Measurements from ENCODE around the gene EAF1. TPM values are rescaled to one million over a fixed set of nuclear protein-coding genes. Genes with fewer than 3 reads are reported as not detected.
"Not testable (repeated sequence)": the region's sequence is repeated elsewhere in the genome, so short reads cannot be mapped to it uniquely, and the experiment has no call there.

Gene EAF1
- total and polyA plus RNA-seq, 12 donors: 2.6 to 30.6 (median 20.3) TPM

- Histone ChIP-seq H3K9me3 (replicated peaks in 1 of 3) (no peaks in the 10 kb centered on the region), H3K27me3 (no peaks in the 10 kb centered on the region), H3K27ac (no peak overlapping the region), H3K36me3 (replicated peaks in 1 of 2) (peaks cover 0 to 5% of the 10 kb centered on the region in 2 donors), H3K4me3 (no peak overlapping the region), H3K4me1 (replicated peaks in 1 of 2) (peaks cover 0 to 7% of the 10 kb centered on the region in 2 donors)
- WGBS, 4 donors: 33 to 38% (median 35%) methylated on average over 3 of the region's 3 CpGs
- intact Hi-C loops (cut with DNase I): loop anchor here in 1 of 2 donors (10.0 kb wide), 2 partner anchors 201 to 301 kb away; partner anchors contain the start of gene CAPN7
- TF ChIP-seq CTCF (IDR thresholded peaks at IDR 0.05): peak; percentile 59 to 75 (median 68)
- TF ChIP-seq POLR2A (IDR thresholded peaks at IDR 0.05): no peak
- peak in 1 of 7 donors; percentile 51 for DNase-seq
Measured at GRCh38 chr3:15405448-15406050, 21.8 kb upstream of the EAF1 start.

DNA sequence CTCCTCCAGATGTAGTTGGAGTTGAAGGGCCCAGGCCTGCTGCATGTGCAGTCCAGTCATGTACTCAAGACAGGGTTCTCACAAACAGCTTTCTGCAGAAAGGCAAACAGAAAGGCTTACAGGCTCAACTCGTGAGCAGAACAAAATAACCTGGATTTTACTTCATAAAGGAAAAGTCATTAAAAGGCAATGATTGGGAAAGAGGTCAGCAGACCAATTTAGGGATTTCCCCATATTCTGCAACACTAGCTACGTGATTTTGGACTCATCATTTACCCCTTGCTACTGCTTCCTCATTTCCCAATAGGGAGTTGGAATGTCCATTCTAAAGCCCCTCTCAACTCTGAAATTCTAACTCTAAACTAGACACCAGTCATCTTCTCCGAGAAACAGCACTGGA lies 18.2 kb upstream of the EAF1 start:
- Histone ChIP-seq H3K9me3 (replicated peaks in 1 of 3) (no peaks in the 10 kb centered on the region), H3K4me3 (no peak overlapping the region), H3K4me1 (replicated peaks in 1 of 2) (peaks cover 0 to 7% of the 10 kb centered on the region in 2 donors), H3K36me3 (replicated peaks in 1 of 2) (peaks cover 0 to 28% of the 10 kb centered on the region in 2 donors), H3K27ac (no peak overlapping the region), H3K27me3 (no peaks in the 10 kb centered on the region)
- TF ChIP-seq POLR2A (IDR thresholded peaks at IDR 0.05) (no peak), CTCF (IDR thresholded peaks at IDR 0.05) (no peak)
- intact Hi-C loops (cut with DNase I): loop anchor here in 1 of 2 donors (10.0 kb wide), 2 partner anchors 204 to 304 kb away; partner anchors contain the start of gene CAPN7
- DNase-seq: no peak
- 68 to 77% (median 73%) methylated on average over 3 of the region's 3 CpGs for WGBS, 4 donors

GRCh38 chr3:15409774-15410173 lies 17.6 kb upstream of the EAF1 start:
- Histone ChIP-seq H3K4me3 (no peak overlapping the region), H3K27ac (no peak overlapping the region), H3K27me3 (no peaks in the 10 kb centered on the region), H3K36me3 (replicated peaks in 1 of 2) (peaks cover 0 to 33% of the 10 kb centered on the region in 2 donors), H3K9me3 (replicated peaks in 1 of 3) (no peaks in the 10 kb centered on the region), H3K4me1 (replicated peaks in 1 of 2) (peaks cover 0 to 6% of the 10 kb centered on the region in 2 donors)
- intact Hi-C loops (cut with DNase I): loop anchor here in 1 of 2 donors (10.0 kb wide), 2 partner anchors 205 to 305 kb away; partner anchors contain the start of gene CAPN7
- DNase-seq: no peak
- 90 to 96% (median 92%) methylated on average over 2 of the region's 2 CpGs for WGBS, 4 donors
- TF ChIP-seq POLR2A (IDR thresholded peaks at IDR 0.05) (no peak), CTCF (IDR thresholded peaks at IDR 0.05) (no peak)

DNA sequence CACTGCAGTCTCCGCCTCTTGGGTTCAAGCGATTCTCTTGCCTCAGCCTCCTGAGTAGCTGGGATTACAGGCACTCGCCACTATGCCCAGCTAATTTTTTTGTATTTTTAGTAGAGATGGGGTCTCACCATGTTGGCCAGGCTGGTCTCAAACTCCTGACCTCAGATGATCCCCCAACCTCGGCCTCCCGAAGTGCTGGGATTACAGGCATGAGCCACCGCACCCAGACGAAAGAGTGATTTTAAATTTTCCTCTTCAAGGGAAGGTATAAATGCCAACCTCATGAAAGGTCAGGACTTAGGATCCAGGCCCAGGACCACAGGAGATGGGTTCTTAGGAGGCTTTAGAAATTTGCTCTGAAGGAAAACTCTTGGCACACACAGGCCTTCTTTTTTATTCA lies 16.4 kb upstream of the EAF1 start:
- H3K4me3 ChIP-seq; H3K27me3 ChIP-seq; H3K9me3 ChIP-seq (replicated peaks in 1 of 3); DNase-seq; intact Hi-C loops (cut with DNase I); H3K27ac ChIP-seq; H3K4me1 ChIP-seq (replicated peaks in 1 of 2): not testable (repeated sequence)
- 92 to 98% (median 95%) methylated on average over 4 to 7 of the region's 7 CpGs for WGBS, 4 donors
- peaks cover 0 to 44% of the 10 kb centered on the region in 2 donors for H3K36me3 ChIP-seq (replicated peaks in 1 of 2)

DNA sequence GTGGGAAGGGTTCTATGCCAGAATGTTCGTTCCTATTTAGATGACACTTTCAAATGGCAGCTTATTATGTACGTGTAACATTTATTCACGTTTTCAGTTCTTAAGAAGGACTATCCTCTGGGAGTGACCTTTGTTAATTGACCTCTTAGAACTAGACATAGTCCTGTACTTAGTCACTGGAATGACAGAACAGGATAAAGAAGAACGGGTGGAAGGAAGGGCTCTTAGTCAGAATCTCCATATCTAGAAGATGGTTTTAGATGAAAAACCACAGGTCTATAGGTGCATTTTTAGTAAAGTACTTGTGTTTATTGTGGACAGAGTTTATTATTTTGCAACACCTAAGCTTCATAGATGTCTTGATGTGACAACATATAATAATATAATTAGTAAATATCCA lies 6.5 kb upstream of the EAF1 start:
- no peak for DNase-seq
- H3K9me3 ChIP-seq (replicated peaks in 1 of 3): no peaks in the 10 kb centered on the region
- H3K4me3 ChIP-seq: no peak overlapping the region
- 64 to 75% (median 74%) methylated on average over 4 of the region's 4 CpGs for WGBS, 4 donors
- peaks cover 0 to 28% of the 10 kb centered on the region in 2 donors for H3K36me3 ChIP-seq (replicated peaks in 1 of 2)
- no peaks in the 10 kb centered on the region for H3K27me3 ChIP-seq
- intact Hi-C loops (cut with DNase I): no loop called here
- H3K4me1 ChIP-seq (replicated peaks in 1 of 2): peaks cover 0 to 8% of the 10 kb centered on the region in 2 donors
- no peak overlapping the region for H3K27ac ChIP-seq
- TF ChIP-seq POLR2A (IDR thresholded peaks at IDR 0.05) (no peak), CTCF (IDR thresholded peaks at IDR 0.05) (no peak)

Measured in adrenal gland (tissue), 12 donors.